GM13977 (cell line): ENCODE data around the gene MTUS2.

Source experiments
- DNase-seq: peaks from one replicate; pipeline ENCODE4 v3.0.0; 2012; ENCODE audit warnings: low spot score
- in situ Hi-C: fragments of 300-500 bp; cut with MboI; formaldehyde crosslinking; loops from one replicate; pipeline ENCODE4 v1.12.0; 2022; ENCODE audit warnings: low sequenced_read_pairs, low pct_unique_long_range_greater_than_20kb, mixed read lengths, inconsistent platforms; ENCODE audit not compliant: unreplicated experiment
- TF ChIP-seq, protein P1 (sequence below): IDR thresholded peaks from 2 replicates; pipeline ENCODE4 v1.5.1; 2012; ENCODE audit warnings: mild to moderate bottlenecking, control low read depth; ENCODE audit not compliant: insufficient read depth; ENCODE audit errors: extremely low read depth, missing control alignments

MTUS2 gene

DNA sequence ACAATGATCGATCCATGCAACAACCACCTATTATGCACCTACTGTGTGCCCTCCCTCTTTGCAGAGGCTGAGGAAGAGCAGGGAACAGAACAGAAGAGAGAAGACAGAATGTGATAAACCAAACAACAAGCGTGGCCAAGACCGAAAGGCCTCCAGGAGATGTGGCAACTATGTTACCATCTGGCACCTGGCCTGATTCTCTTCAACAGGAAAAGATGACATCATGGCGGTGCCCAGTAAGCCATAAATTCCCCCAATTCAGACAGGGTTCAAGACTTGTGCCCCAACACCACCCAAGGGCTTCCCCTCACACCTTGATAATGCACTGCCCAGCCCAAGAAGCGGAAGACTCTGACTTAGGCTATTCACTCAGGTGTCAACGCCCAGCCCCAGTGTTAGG is 731.1 kb downstream of the MTUS2 start:
- DNase-seq, result no peak
- TF ChIP-seq, protein P1, sequence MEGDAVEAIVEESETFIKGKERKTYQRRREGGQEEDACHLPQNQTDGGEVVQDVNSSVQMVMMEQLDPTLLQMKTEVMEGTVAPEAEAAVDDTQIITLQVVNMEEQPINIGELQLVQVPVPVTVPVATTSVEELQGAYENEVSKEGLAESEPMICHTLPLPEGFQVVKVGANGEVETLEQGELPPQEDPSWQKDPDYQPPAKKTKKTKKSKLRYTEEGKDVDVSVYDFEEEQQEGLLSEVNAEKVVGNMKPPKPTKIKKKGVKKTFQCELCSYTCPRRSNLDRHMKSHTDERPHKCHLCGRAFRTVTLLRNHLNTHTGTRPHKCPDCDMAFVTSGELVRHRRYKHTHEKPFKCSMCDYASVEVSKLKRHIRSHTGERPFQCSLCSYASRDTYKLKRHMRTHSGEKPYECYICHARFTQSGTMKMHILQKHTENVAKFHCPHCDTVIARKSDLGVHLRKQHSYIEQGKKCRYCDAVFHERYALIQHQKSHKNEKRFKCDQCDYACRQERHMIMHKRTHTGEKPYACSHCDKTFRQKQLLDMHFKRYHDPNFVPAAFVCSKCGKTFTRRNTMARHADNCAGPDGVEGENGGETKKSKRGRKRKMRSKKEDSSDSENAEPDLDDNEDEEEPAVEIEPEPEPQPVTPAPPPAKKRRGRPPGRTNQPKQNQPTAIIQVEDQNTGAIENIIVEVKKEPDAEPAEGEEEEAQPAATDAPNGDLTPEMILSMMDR, result no peak
- in situ Hi-C loops, result no loop called here
